HG03135 (cell line): ENCODE results near the gene SLC44A1.
A peak's percentile ranks its signal among the peaks of the same experiment; 100 is the strongest.

ENCODE experiments used
- ATAC-seq: cut with Tn5 transposase; IDR thresholded peaks from one replicate; pipeline ENCODE4 v1.9.1; 2021; ENCODE audit warnings: mild to moderate bottlenecking, moderate library complexity; ENCODE audit not compliant: unreplicated experiment

Gene SLC44A1

GRCh38 chr9:105297442-105298075, 53.1 kb downstream of the SLC44A1 start:
- no peak for ATAC-seq

GRCh38 chr9:105299190-105299854, 54.9 kb downstream of the SLC44A1 start:
- ATAC-seq, result no peak

- ATAC-seq, result no peak
Observed at GRCh38 chr9:105302728-105303127, 58.3 kb downstream of the SLC44A1 start.

- ATAC-seq, result no peak
Observed at GRCh38 chr9:105305856-105306255, 61.4 kb downstream of the SLC44A1 start.

- ATAC-seq, result no peak
Observed at GRCh38 chr9:105306351-105307140, 62.1 kb downstream of the SLC44A1 start.

GRCh38 chr9:105307591-105308130, 63.2 kb downstream of the SLC44A1 start:
- no peak for ATAC-seq

- ATAC-seq, result no peak
Observed at GRCh38 chr9:105308461-105309341, 64.2 kb downstream of the SLC44A1 start.

GRCh38 chr9:105309531-105309931, 65.1 kb downstream of the SLC44A1 start:
- no peak for ATAC-seq

GRCh38 chr9:105311306-105311705, 66.9 kb downstream of the SLC44A1 start:
- no peak for ATAC-seq

- peak; percentile 61 for ATAC-seq
Observed at GRCh38 chr9:105313238-105313637, 68.8 kb downstream of the SLC44A1 start.

GRCh38 chr9:105316703-105317102, 72.3 kb downstream of the SLC44A1 start:
- ATAC-seq, result no peak

GRCh38 chr9:105318729-105319191, 74.3 kb downstream of the SLC44A1 start:
- no peak for ATAC-seq

GRCh38 chr9:105319202-105319813, 74.9 kb downstream of the SLC44A1 start:
- no peak for ATAC-seq

GRCh38 chr9:105320568-105320967, 76.1 kb downstream of the SLC44A1 start:
- no peak for ATAC-seq

- ATAC-seq, result no peak
Observed at GRCh38 chr9:105328296-105328695, 83.8 kb downstream of the SLC44A1 start.

- ATAC-seq, result no peak
Observed at GRCh38 chr9:105328872-105329718, 84.6 kb downstream of the SLC44A1 start.

GRCh38 chr9:105329719-105330062, 85.2 kb downstream of the SLC44A1 start:
- no peak for ATAC-seq

- ATAC-seq, result no peak
Observed at GRCh38 chr9:105330201-105330600, 85.8 kb downstream of the SLC44A1 start.

- ATAC-seq, result peak; percentile 54
Observed at GRCh38 chr9:105330755-105331154, 86.3 kb downstream of the SLC44A1 start.
